ENCODE measurements around the gene PRCP.

DNA sequence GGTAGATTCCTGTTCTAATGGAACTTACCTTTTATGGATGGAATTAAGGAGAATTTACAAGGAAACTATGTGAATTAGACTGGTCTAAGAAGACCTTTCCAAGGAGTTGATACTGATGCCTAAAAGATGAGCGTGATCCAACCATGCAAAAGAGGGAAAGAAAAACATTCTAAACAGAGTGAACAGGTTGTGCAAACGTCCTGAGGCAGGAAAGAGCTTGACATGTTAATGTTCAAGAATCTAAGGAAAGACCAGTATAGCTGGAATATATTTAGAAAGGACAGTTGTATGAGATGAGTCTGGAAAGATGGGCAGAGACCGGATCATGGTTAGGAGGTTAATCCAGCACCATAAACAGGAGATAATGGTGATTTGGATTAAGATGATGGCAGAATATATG lies 2.6 kb upstream of the PRCP start:
- TF ChIP-seq, protein P1, sequence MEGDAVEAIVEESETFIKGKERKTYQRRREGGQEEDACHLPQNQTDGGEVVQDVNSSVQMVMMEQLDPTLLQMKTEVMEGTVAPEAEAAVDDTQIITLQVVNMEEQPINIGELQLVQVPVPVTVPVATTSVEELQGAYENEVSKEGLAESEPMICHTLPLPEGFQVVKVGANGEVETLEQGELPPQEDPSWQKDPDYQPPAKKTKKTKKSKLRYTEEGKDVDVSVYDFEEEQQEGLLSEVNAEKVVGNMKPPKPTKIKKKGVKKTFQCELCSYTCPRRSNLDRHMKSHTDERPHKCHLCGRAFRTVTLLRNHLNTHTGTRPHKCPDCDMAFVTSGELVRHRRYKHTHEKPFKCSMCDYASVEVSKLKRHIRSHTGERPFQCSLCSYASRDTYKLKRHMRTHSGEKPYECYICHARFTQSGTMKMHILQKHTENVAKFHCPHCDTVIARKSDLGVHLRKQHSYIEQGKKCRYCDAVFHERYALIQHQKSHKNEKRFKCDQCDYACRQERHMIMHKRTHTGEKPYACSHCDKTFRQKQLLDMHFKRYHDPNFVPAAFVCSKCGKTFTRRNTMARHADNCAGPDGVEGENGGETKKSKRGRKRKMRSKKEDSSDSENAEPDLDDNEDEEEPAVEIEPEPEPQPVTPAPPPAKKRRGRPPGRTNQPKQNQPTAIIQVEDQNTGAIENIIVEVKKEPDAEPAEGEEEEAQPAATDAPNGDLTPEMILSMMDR (IDR thresholded peaks at IDR 0.05) = no peak
- TF ChIP-seq POLR2A (IDR thresholded peaks at IDR 0.05) = no peak
- no peak for TF ChIP-seq EP300 (IDR thresholded peaks at IDR 0.05)

Data from ovary (tissue), 3 donors.